Measurements from ENCODE around the gene ZNF155.
A peak's percentile ranks its signal among the peaks of the same experiment; 100 is the strongest.
"Not testable (repeated sequence)": the region's sequence is repeated elsewhere in the genome, so short reads cannot be mapped to it uniquely, and the experiment has no call there.

ZNF155 gene

DNA sequence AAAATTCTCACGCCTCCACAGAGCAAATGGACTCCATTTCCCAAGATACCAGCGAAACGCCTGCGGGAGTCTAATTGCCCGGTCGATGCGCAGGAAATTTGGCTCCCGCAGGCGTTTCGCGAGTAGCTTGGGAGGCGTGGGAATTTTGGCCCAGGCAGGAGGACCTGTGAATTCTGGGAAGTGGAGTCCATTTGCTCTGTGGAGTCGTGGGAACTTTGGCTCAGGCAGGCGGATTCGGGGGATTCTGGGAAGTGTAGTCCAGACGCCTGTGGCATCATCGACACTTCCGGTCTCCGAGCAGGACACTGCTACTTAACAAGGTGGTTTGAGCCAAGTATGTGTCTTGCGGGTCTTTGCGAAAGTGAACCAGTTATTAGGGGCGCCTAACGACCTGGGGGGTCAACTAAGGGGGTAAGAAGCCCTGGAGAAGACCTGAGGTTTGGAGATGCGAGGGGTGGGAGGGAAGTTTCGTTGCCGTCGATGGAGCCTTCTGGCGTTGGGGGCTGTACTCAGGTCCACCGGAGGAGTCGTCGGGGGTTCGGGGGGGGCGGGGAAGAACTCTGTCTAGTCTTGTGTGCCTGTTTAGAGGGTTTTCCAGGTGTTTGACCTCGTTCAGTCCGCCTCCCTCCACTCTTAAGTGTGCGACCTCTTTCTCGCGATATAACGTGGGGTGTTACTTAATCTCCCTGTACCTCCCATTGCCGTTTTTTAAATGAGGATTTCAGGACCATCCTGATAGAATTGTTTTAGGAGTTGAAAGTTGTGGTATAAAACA is at the start of gene ZNF155:
Gene ZNF155, plus strand, starts transcription at position 277 of the 775 bp plus-strand sequence. CDS start 4,356 bp downstream, outside the sequence.
- DNase-seq, result peak; percentile 72 to 79

DNA sequence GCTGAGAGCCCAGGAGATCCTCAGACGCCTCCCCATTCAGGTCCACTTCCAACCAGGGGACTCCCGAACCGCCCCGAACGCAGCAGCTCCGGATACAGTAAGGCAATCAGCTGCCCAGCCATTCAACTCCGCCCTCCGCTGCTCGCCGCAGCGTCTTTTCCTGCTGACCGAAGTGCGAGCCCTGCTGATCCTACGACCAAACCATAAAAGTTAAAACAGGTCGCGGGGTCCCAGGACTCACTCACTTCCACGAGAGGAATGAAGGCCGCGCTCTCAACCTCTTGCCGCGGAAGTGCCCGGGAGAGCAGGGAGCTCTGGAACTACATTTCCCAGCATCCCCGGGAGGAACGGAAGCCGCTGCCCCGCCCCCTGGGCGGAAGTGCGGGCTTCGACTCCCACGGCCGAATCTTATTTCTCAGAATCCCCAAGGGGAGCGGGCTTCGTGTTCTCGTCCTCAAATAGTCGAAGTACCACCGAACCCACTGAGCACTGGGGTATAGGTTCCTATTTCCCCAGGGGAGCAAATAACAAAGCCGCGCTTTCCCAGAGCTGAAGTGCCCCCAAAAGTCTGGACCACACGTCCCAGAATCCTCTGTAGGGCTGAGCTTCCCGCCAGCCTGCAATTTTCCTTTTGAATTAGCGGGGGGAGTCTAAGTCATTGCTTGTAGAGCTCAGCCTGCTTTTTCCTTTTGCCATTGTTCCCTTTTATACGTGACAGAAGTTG is 48.8 kb upstream of the ZNF155 start, which contains the start of gene ZNF45:
Gene ZNF45, minus strand, starts transcription at position 298 of the 724 bp plus-strand sequence. CDS start 13,097 bp downstream, outside the sequence.
- DNase-seq, result peak; percentile 87 to 91

DNA sequence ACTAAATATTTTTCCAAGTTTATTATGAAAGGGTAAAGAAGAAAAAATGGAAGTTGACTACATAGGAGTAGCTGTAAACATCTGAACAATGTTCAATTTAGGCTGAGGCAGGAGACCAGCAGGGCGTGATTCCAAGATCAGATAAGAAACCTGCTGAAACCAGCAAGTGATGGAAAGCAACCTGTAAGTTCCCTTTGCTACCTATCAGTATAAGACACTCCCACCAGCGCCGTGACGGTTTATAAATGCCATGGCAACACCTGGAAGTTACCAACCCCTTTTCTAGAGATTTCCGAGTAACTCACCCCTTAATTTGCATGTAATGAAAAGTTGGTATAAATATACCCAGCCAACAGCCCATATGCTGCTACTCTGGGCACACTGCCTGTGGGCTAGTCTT is 47.8 kb upstream of the ZNF155 start:
- no peak for DNase-seq

DNA sequence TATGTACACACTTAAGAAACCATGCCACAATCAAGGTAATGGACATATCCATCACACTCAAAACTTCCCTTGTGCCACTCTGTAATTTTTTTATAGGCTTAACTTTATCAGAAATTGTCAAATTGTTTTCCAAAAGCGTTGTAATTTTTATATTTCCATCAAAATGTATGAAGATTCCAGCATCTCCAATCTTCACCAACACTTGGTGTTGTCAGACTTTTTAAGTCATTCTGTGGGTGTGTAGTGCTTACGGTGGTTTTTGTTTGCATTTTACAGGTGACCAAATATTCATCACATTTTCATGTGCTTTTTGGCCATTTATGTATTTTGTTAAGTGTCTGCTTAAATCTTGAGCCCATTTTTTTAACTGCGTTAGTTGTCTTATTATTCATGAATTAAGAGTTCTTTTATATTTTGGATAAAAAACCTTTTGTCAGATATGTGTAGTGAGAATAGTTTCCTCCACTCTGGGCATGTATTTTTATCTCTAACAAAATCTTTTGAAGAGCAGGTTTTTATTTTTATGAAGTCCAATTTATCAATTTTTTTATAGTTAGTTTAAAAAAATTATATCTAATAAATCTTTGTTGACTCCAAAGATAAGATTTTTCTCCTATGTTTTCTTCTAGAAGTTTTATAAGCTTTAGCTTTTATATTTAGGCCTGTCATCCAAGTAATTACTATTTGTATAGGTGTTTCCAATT is 44.3 kb upstream of the ZNF155 start:
- DNase-seq, result no peak

DNA sequence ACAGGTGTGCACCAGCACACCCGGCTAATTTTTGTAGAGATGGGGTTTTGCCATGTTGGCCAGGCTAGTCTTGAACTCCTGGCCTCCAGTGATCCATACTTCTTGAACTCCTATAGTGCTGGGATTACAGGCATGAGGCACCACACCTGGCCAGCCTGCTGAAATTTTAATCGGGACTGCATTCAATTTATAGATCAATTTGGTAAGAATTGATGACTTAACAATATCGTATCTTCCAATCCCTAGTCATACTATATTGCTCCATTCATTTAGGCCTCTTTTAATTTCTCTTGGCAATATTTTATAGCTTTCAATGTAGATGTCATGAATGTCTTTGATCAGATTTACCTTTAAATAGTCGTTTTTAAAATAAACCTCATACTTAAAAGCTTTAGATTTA is 43.3 kb upstream of the ZNF155 start:
- DNase-seq, result no peak

DNA sequence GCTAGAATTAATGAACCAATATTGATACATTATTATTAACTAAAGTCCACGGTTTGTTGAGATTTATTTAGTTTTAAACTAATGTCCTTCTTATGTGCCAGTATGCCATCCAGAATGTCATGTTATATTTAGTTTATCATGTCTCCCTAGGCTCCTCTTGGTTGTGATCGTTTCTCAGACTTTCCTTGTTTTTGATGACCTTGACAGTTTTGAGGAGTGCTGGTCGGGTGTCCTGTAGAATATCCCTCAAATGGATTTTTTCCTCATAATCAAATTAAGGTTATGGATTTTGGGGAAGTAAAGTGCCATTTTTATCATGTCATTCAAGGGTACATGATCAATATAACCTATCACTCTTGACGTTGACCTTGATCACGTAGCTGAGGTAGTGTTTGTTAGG is 42.8 kb upstream of the ZNF155 start:
- DNase-seq, result no peak

DNA sequence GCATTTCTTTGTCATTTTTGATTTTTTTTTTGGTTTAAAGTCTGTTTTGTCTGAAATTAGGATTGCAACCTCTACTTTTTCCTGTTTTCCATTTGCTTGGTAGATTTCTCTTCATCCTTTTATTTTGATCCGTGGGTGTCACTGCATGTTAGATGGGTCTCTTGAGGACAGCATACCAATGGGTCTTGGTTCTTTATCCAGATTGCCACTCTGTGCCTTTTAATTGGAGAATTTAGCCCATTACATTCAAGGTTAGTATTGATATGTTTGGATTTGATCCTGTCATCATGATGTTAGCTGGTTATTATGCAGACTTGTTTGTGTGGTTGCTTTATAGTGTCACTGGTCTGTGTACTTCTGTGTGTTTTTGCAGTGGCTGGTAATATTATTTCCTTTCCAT is 36.6 kb upstream of the ZNF155 start:
- DNase-seq, result not testable (repeated sequence)

DNA sequence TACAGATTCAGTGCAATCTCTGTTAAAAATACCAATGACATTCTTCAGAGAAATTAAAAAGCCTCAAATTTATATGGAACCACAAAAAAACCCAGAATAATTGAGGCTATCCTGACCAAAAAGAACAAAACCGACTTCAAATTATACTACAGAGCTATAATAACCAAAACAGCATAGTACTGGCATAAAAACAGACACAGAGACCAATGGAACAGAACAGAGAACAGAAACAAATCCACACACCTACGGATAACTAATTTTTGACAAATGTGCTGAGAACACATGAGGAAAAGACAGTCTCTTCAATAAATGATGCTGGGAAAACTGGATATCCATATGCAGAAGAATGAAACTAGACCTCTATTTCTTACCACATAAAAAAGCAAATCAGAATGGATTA is 34.2 kb upstream of the ZNF155 start:
- DNase-seq, result not testable (repeated sequence)

DNA sequence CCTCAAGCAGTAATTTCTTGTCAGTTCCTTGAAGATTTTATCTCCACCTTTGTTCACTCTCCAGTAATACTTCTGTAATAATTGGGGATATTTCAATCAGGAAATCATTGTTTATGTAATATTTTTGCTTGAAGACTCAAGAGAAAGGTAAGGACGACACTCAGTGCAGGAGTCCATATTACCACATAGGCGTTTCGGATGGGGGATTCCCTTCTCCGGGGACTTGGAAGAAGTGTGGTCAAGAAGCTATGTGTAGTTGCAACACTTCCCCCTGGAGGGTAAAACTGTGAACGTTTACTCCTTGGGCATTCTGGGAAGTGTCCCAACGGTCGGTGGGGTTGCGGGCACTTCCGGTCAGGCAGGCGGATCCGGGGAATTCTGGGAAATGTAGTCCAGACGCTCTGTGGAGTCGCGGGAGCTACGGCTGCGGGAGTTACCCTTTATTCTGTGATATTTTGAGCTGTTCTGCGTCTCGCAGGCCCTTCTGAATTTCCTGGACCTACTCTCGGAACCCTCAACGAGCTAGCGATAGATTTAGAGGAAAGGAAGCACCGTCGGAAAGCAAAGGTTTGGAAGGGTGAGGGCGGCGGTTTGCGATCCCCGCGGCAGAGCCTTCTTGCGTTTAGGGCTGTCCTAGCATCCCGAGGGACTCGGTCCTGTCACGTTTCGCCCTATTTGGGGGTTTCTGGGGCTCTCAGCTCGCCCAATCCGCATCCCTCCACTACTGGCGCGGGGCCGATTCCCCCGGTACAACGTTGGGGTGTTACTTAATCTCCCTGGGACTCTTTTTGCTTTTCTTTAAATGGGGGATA is 32.9 kb upstream of the ZNF155 start, which contains the start of gene ZNF221:
Gene ZNF221, plus strand, starts transcription at position 395 of the 812 bp plus-strand sequence. CDS start 11,499 bp downstream, outside the sequence.
- DNase-seq, result peak; percentile 65 to 76

DNA sequence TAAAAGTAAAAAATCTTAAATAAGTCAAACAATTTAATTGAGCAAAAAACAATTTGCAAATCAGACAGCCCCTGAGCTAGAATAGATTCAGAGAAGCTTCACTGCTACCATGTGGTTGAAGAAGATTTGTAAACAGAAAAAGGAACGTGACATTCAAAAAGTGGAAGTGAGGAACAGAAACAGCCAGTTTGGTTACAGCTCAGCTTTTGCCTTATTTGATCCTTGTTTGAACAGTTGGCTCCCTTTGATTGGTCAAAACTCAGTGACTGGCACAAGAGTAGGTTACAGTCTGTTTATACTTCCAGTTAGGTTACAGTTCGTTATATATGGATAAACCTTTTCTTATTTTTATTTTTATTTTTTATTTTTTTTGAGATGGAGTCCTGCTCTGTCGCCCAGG is 27.2 kb upstream of the ZNF155 start:
- DNase-seq, result no peak

DNA sequence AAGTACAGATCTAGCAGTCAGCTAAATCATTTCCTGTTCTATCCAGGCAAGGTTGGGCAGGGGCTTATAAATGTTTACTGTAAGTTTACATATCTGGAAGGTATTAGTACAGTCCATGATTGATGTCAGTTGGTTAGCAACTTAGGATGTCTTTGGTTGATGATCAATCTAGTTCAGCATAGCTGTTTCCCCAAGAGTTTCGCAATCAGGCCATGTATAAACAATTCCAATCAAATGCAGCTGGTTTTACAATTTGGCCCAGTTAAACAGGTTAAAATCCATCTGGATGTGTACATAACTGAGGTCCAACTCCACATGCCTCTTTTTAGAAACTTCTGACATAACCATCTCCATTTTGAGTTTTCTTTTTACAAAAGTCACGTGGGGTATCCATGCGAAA is 26.1 kb upstream of the ZNF155 start:
- no peak for DNase-seq

DNA sequence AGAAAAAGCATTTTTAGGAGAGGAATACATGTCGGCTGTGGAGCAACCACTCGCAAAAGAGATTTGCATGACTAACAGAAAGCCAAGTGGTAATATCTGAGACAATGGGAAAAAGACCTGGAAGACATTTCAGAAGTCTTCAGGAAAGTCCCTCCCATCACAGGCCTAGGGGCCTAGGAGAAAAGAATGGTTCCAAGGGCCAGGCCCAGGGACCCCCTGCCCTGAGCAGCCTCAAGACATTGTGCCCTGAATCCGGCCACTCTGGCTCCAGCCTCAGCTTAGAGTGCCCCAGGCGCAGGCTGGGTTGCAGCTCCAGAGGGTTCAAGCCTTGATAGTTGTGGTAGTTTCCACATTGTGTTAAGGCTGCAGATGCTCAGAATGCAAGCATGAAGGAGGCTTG is 23.6 kb upstream of the ZNF155 start:
- DNase-seq, result no peak

DNA sequence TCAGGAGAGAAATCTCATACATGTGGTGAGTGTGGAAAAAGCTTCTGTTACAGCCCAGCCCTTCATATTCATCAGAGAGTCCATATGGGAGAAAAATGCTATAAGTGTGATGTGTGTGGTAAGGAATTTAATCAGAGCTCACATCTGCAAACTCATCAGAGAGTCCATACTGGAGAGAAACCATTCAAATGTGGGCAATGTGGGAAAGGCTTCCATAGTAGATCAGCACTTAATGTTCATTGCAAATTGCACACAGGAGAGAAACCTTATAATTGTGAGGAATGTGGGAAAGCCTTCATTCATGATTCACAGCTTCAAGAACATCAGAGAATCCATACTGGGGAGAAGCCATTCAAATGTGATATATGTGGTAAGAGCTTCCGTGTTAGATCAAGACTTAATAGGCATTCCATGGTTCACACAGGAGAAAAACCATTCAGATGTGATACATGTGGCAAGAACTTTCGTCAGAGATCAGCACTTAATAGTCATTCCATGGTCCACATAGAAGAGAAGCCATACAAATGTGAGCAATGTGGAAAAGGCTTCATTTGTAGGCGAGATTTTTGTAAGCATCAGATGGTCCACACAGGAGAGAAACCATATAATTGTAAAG is 17.8 kb upstream of the ZNF155 start:
- no peak for DNase-seq

DNA sequence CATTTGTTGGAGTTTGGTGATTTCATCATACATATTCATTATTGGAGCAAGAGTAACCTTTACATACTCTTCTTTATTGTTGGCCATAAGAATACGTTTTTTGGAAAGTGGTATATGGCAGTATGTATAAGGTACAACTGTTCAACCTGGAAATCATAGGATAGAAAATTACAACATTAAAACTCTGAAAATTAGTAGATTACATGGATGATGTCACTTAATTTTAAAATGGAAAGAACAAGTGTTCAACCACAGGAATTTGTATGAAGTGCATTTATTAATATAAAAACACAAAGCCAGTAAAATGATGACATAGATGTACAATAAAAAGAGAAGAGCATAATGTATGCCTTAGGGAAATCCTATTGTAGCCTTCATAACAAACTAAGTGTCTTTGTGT is 7.3 kb upstream of the ZNF155 start:
- DNase-seq, result no peak

DNA sequence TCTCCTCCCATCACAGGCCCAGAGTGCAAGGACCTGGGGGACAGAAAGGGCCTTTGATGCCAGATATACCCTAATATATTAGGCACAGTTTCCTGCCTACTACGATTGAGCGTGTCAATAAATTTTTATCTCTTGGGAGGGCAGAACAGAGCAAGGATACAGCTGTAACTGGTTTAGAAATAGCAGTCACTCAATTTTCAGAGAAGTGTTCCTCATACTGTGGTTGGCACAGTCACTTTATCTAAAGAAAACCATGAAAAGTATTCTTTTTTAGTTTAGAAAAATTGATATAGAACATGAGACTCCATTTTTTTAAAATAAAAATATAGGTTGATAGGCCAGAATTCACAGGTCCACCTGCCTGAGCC is 460 bp upstream of the ZNF155 start:
- no peak for DNase-seq

DNA sequence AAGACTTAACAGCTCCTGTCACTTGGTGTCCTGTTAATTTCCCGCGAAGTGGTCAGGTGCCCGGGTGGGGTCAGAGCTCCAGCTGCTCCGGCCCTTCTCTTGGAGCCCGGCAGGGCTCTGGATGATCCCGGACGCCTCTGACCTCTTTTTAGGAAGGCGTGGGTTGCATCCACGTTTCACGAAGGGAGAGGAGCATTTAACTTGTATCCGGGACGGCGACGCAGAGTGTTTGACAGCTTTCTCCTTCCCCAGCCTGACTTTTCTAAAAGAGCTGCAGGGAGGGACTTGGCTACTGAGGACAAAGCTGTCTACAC is 656 bp downstream of the ZNF155 start:
- DNase-seq, result peak in 1 of 2 experiments; percentile 11

DNA sequence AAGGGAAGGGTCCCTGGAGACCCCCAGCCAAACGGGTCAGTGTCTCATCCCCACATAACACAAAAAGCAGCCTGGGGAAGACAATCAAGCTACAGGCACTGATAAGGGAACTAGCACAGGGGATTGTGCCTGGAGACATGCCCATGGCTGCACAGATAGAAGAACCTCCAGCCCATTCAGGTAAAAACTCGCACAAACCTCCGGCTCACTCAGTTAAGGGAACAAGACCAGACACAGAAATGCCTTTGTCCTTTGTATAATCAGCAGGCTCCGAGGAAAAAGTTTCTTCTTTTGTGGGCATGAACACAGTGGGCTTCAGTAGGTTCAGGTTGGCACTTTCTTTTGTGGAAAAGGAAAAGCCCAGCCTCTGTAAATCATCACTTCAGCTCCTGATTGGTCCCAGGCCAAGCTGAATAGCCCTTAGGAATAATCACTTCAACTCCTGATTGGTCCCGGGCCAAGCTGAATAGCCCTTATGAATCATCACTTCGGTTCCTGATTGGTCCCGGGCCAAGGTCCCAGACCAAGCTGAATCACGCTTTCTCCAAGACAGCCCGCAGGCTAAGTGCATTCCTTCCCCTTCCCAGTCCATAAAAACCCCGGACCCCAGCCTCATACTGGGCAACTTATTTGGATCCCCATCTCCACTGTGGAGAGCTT is 13.8 kb downstream of the ZNF155 start:
- no peak for DNase-seq

DNA sequence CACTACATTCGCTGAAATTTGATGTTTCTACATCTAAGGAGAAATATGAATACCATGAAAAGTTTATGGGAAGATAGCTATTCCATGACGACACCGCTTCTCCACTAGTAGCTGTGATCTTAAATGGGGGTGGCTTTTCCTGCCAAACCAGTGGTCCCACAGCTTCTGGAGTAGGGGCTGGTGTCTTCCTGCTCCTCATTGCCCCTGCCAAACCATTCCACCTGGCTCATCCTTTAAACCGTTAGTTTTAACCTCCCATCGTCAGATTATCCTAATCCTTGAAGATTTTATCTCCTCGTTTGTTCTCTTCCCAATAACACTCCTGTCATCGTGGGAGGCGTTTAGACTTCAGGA is 18.2 kb downstream of the ZNF155 start:
- DNase-seq, result no peak

DNA sequence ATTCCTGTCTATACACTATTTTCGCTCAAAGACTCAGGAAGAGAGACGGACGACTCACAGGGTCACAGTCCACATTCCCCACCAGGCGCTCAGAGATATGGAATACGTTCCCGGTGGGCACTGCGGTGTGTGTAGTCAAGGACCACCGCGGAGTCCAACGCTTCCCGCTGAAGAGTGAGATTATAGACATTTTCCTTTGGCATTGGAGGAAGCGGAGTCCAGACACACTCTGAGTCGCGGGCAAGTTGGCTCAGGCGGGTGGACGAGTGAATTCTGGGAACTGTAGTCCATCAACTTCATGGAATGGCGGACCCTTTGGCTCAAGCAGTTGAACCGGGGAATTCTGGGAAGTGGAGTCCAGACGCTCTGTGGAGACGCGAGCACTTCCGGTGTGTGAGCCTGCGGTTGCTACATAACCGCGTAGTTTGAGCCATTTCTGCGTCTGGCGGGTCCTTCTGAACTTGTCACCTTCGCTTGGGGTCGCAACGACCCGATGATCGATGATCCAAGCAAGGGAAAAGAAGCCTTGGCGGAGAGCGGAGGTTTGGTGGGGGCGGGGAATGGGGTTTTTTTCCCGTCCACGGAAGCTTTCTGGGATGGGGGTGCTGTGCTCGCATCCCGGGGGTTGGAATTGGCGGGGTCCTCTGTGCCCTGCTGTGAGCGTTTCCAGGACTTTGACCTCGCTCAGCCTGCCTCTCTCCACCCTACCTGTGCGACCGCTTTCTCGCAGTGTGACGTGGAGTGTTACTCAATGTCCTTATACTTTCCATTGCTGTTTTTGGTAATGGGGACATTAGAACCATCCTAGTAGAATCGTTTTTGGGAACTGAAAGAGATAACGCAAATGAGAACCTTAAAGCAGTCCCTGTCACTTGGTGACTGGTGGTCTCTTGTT is 18.8 kb downstream of the ZNF155 start, which contains the start of gene ZNF230:
Gene ZNF230, plus strand, starts transcription at position 392 of the 895 bp plus-strand sequence. CDS start 4,122 bp downstream, outside the sequence.
- peak; percentile 78 to 86 for DNase-seq

DNA sequence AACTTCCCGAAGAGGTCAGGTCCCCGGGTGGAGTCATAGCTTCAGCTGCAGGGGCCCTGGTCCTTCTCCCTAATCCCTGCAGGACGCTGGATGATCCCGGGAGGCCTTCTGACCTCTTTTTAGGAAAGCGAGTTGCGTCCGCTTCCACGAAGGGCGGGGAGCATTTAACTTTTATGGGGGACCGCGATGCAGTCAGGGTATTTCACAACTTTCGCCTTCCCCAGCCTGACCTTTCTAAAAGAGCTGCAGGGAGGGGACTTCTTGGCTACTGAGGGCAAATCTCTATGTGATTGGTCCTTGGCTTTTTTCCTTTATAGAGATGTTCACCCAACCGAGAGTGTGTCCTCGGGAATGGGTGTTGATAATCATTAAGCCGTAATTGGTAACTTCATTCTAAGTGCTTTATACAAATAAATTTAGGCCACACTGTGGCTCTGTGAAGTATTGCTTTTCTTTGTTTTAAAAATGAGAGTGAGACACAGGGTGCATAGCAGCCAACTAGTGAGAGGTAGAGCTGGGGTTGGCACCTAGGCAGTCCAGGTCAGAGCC is 19.5 kb downstream of the ZNF155 start:
- DNase-seq, result no peak
